Transverse colon (tissue), 4 donors: Measurements from ENCODE around the gene NAA25. TPM values are rescaled to one million over a fixed set of nuclear protein-coding genes. Genes with fewer than 3 reads are reported as not detected.
"Not testable (repeated sequence)": the region's sequence is repeated elsewhere in the genome, so short reads cannot be mapped to it uniquely, and the experiment has no call there.

Experiments used
- DNase-seq: peaks from one replicate; pipeline ENCODE4 v3.0.0-alpha.2; 2019
- H3K27ac ChIP-seq, 4 donors: fragments of 200-600 bp; sonication (generic); 2 replicates each; pipeline ENCODE4 v1.5.1; 2016 to 2018; ENCODE audit warnings: inconsistent platforms in 4 of 4
- H3K27me3 ChIP-seq: fragments of 200-600 bp; sonication (generic); 2 replicates; pipeline ENCODE4 v1.5.1; 2017; ENCODE audit warnings: inconsistent platforms
- H3K36me3 ChIP-seq, 4 donors: fragments of 200-600 bp; sonication (generic); 2 replicates each; pipeline ENCODE4 v1.5.1; 2017 to 2019; ENCODE audit warnings: inconsistent platforms in 4 of 4
- H3K4me1 ChIP-seq, 4 donors: fragments of 200-600 bp; sonication (generic); 2 replicates each; pipeline ENCODE4 v1.5.1; 2017 to 2020; ENCODE audit warnings: inconsistent platforms in 4 of 4
- H3K4me3 ChIP-seq, 4 donors: fragments of 200-600 bp; sonication (generic); 1 replicate in 1 of 4; 2 replicates in 3 of 4; pipeline versions ENCODE4 v1.5.1 to v1.6.1; 2017 to 2019; ENCODE audit warnings: inconsistent platforms in 4 of 4
- H3K9me3 ChIP-seq, 2 donors: fragments of 200-600 bp; sonication (generic); 2 replicates each; pipeline ENCODE4 v1.5.1; 2017 to 2019; ENCODE audit warnings: inconsistent platforms in 2 of 2
- CTCF ChIP-seq, 5 experiments: fragments of 200-600 bp in 3 of 5; fragments of 450-650 bp in 2 of 5; sonication (generic) in 3 of 5; IDR thresholded peaks; 1 replicate in 2 of 5; 2 replicates in 3 of 5; pipeline ENCODE4 v1.5.1; 2016 to 2017; ENCODE audit warnings: antibody characterized with exemption in 5 of 5, inconsistent platforms in 3 of 5, mild to moderate bottlenecking in 2 of 5, moderate library complexity in 1 of 5
- EP300 ChIP-seq: sonication (generic); formaldehyde crosslinking; IDR thresholded peaks from one replicate; pipeline ENCODE4 v1.6.1; 2017; ENCODE audit warnings: antibody characterized with exemption, low read depth
- POLR2A ChIP-seq: fragments of 450-650 bp; IDR thresholded peaks from one replicate; pipeline ENCODE4 v1.6.1; 2016; ENCODE audit warnings: antibody characterized with exemption, mild to moderate bottlenecking, moderate library complexity
- POLR2AphosphoS5 ChIP-seq, 3 donors: sonication (generic); formaldehyde crosslinking; IDR thresholded peaks; one replicate each; pipeline ENCODE4 v1.6.1; 2016; ENCODE audit warnings: antibody characterized with exemption in 3 of 3
- WGBS, 2 donors: methylation state at CpG; one replicate each; pipeline ENCODE4 v1.1.5; 2018; ENCODE audit warnings: low coverage in 1 of 2; 5-methylcytosine and 5-hydroxymethylcytosine counted together
- in situ Hi-C, 4 donors: fragments of 200-750 bp; cut with MboI; loops; one replicate each; pipeline versions ENCODE4 v1.15.0 to v1.15.1; 2017; ENCODE audit warnings: low sequenced_read_pairs in 3 of 4, low pct_ligation_motif_present in 1 of 4, low pct_unique_long_range_greater_than_20kb in 1 of 4
- intact Hi-C: fragments of 100-400 bp; cut with DNase I; formaldehyde crosslinking; loops from one replicate; pipeline ENCODE4 v1.15.1; 2023; ENCODE audit warnings: low total_unique reads
- total RNA-seq, 4 donors: library from RNA; depleted of rRNA; stranded (reverse); fragments of >200 nt; gene quantifications; one replicate each; pipeline ENCODE4 v1.1.0, GENCODE V29; 2016

The NAA25 gene
- total RNA-seq, 4 donors from 2014 or later, result 6.7 to 63.7 (median 18.4) TPM

DNA sequence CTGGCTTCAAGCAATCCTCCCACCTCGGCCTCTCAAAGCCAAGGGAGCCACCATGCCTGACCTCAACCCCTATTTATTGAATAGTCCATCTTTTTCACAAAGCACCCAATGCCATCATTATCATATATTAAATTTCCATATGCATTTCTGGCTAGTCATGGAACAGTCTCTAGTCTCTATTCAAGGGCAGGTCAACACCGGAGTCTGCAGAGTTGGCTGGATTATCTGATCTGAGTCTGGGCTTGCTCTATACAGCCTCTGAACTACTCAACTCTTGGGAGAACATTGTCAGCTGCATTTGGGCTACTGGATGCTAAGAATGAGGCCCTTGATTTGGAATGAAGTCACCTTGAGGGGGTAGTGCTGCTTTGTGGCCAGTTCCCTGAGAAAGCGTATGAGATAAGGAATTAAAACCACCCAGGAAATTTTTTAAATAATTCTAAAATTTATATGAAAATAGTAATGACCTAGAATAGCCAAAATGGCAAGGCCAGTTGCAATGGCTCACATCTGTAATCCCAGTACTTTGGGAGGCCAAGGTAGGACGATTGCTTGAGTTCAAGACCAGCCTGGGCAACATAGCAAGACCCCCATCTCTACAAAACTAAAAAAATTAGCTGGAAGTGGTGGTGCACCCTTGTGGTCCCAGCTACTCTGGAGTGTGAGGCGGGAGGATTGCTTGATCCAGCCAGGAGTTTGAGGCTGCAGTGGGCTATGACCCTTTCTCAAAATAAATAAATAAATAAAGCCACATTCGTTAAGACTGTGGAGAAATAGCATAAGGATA is 6.9 kb upstream of the NAA25 start:
- Histone ChIP-seq H3K36me3 (no peaks in the 10 kb centered on the region), H3K9me3 (no peaks in the 10 kb centered on the region), H3K4me3 (no peak overlapping the region), H3K27me3 (no peaks in the 10 kb centered on the region), H3K4me1 (peaks cover 0 to 13% (median 7%) of the 10 kb centered on the region in 4 donors), H3K27ac (no peak overlapping the region)
- no peak for TF ChIP-seq EP300
- TF ChIP-seq CTCF (IDR thresholded peaks at IDR 0.05), result no peak
- TF ChIP-seq POLR2A, result no peak
- TF ChIP-seq POLR2AphosphoS5 (IDR thresholded peaks at IDR 0.05), result no peak
- no peak for DNase-seq
- WGBS, 2 donors, result 94 to 96% methylated on average over 6 of the region's 6 CpGs
- intact Hi-C loops (no loop called here), in situ Hi-C loops (no loop called here)

- Histone ChIP-seq H3K4me3 (no peak overlapping the region), H3K27ac (no peak overlapping the region), H3K9me3 (no peaks in the 10 kb centered on the region), H3K36me3 (no peaks in the 10 kb centered on the region), H3K27me3 (no peaks in the 10 kb centered on the region), H3K4me1 (peaks cover 3 to 24% (median 12%) of the 10 kb centered on the region in 4 donors)
- no peak for TF ChIP-seq POLR2AphosphoS5 (IDR thresholded peaks at IDR 0.05)
- DNase-seq, result no peak
- intact Hi-C loops, result no loop called here
- in situ Hi-C loops, result no loop called here
- 57 to 88% methylated on average over 2 to 6 of the region's 6 CpGs for WGBS, 2 donors
Measured at GRCh38 chr12:112112409-112113133, 4.0 kb upstream of the NAA25 start.

GRCh38 chr12:112111931-112112330 is 3.3 kb upstream of the NAA25 start:
- DNase-seq, result no peak
- H3K27ac ChIP-seq, result no peak overlapping the region
- intact Hi-C loops (no loop called here), in situ Hi-C loops (no loop called here)
- no peak for TF ChIP-seq CTCF (IDR thresholded peaks at IDR 0.05)
- no peak for TF ChIP-seq EP300
- peaks cover 3 to 26% (median 18%) of the 10 kb centered on the region in 4 donors for H3K4me1 ChIP-seq
- H3K9me3 ChIP-seq, result no peaks in the 10 kb centered on the region
- no peaks in the 10 kb centered on the region for H3K27me3 ChIP-seq
- 82% methylated on average over 5 of the region's 5 CpGs for WGBS, 2 donors
- no peaks in the 10 kb centered on the region for H3K36me3 ChIP-seq
- no peak overlapping the region for H3K4me3 ChIP-seq

DNA sequence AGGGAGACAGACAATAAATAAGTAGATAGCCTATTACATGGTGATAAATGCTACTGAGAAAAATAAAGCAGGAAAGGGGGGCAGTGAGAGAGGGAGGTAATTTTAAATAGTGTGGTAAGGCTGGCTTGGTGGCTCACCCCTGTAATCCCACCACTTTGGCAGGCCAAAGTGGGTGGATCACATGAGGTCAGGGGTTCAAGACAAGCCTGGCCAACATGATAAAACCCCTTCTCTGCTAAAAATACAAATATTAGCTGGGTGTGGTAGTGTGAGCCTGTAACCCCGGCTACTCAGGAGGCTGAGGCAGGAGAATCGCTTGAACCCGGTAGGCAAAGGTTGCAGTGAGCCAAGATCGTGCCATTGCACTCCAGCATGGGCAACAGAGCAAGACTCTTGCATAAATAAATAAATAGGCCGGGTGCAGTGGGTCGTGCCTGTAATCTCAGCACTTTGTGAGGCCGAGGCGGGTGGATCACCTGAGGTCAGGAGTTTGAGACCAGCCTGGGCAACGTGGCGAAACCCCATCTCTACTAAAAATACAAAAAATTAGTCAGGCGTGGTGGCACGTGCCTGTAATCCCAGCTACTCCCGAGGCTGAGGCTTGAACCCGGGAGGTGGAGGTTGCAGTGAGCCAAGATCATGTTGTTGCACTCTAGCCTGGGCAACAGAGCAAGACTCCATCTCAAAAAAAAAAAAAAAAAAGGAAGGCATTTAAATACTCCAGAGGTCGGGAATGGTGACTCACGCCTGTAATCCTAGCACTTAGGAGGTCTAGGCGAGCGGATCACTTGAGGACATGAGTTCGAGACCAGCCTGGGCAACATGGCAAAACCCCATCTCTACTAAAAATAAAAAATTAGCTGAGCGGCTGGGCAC is 2.4 kb upstream of the NAA25 start:
- DNase-seq, H3K36me3 ChIP-seq, in situ Hi-C loops, H3K27me3 ChIP-seq, H3K27ac ChIP-seq, intact Hi-C loops, H3K9me3 ChIP-seq, H3K4me3 ChIP-seq: not testable (repeated sequence)
- peaks cover 3 to 26% (median 18%) of the 10 kb centered on the region in 4 donors for H3K4me1 ChIP-seq
- 87 to 100% methylated on average over 3 to 20 of the region's 20 CpGs for WGBS, 2 donors
